Measurements from ENCODE around the gene PPP2R5E. TPM values are rescaled to one million over a fixed set of nuclear protein-coding genes. Genes with fewer than 3 reads are reported as not detected.

PPP2R5E gene
- total and polyA plus RNA-seq, 10 of the 15 experiments (the other 5 are each of a cell fraction or from before 2014, with no cell fraction given), result 11.4 to 56.2 (median 22.7) TPM

DNA sequence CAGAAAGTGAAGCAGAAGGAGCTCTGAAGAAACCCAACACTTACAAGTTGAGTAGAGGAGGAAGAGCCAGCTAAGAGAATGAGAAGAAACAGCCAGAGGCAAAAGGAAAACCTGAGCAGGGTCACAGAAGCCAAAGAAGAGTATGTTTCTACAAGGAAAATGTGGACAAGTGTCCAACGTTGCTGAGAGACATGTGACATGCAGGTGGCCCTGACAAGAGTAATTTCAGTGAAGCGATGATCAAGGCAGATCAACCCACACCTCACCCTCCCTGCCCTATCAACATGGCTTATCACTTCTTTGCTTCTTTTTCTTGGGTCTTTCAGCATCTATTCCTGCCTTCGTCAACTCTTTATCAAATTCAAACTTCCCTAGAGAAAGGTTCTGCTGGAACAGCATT, 68.3 kb downstream of the PPP2R5E start (continued):
- TF ChIP-seq, protein P1, sequence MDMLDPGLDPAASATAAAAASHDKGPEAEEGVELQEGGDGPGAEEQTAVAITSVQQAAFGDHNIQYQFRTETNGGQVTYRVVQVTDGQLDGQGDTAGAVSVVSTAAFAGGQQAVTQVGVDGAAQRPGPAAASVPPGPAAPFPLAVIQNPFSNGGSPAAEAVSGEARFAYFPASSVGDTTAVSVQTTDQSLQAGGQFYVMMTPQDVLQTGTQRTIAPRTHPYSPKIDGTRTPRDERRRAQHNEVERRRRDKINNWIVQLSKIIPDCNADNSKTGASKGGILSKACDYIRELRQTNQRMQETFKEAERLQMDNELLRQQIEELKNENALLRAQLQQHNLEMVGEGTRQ (IDR thresholded peaks at IDR 0.05; ENCODE audit: borderline replicate concordance, low read depth, low read length), result no peak
- no peak for TF ChIP-seq CREB1 (IDR thresholded peaks at IDR 0.05; ENCODE audit: low read depth)
- no peak for TF ChIP-seq RFX5 (IDR thresholded peaks at IDR 0.05; ENCODE audit: low read depth, low read length)
- TF ChIP-seq SPI1 (IDR thresholded peaks at IDR 0.05; ENCODE audit: borderline replicate concordance, insufficient read depth, low read depth, low read length), result no peak
- no peak for TF ChIP-seq ASH2L (IDR thresholded peaks at IDR 0.05; ENCODE audit: borderline replicate concordance, low read depth)
- TF ChIP-seq, protein P2, sequence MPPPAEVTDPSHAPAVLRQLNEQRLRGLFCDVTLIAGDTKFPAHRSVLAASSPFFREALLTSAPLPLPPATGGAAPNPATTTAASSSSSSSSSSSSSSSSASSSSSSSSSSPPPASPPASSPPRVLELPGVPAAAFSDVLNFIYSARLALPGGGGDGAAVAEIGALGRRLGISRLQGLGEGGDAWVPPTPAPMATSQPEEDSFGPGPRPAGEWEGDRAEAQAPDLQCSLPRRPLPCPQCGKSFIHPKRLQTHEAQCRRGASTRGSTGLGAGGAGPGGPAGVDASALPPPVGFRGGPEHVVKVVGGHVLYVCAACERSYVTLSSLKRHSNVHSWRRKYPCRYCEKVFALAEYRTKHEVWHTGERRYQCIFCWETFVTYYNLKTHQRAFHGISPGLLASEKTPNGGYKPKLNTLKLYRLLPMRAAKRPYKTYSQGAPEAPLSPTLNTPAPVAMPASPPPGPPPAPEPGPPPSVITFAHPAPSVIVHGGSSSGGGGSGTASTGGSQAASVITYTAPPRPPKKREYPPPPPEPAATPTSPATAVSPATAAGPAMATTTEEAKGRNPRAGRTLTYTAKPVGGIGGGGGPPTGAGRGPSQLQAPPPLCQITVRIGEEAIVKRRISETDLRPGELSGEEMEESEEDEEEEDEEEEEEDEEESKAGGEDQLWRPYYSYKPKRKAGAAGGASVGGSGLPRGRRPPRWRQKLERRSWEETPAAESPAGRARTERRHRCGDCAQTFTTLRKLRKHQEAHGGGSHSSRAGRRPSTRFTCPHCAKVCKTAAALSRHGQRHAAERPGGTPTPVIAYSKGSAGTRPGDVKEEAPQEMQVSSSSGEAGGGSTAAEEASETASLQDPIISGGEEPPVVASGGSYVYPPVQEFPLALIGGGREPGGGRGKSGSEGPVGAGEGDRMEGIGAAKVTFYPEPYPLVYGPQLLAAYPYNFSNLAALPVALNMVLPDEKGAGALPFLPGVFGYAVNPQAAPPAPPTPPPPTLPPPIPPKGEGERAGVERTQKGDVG (CRISPR knock-in tag; IDR thresholded peaks at IDR 0.05), result no peak

DNA sequence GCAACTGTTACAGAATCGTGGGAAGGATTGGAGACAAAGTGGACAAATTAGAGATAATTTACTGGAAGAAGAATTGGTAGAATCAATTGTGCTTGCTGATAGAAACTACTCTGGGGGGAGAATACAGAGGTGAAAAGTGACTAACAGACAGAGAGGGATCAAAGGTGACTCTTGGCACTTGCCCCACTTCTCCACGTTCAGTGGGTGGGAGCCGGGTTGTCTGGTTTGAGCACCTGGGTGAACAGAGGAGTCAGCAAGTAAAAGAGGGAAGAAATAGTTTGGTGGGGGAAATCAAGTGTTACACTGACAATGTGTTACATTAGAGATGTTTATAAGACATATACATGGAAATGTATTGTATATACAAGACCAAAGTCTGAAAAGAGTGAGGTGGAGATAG, 69.1 kb downstream of the PPP2R5E start:
- Histone ChIP-seq H4K20me1 (ENCODE audit: control insufficient read depth, insufficient read depth) (no peaks in the 10 kb centered on the region; the same call in 1 of the 2 replicates), H3K36me3 (ENCODE audit: control insufficient read depth in 2 of 2, insufficient read depth in 2 of 2, low read length in 1 of 2) (no peaks in the 10 kb centered on the region), H3K9me3 (replicated peaks; ENCODE audit: control insufficient read depth, insufficient read depth, low read length) (no peaks in the 10 kb centered on the region), H3K4me3 (no peak overlapping the region), H3K4me1 (ENCODE audit: control insufficient read depth, insufficient read depth, low read length) (peaks cover 32% of the 10 kb centered on the region), H3K4me2 (ENCODE audit: control insufficient read depth, insufficient read depth) (no peak overlapping the region), H3K9ac (ENCODE audit: control insufficient read depth, insufficient read depth, low read length) (no peak overlapping the region), H3K27me3 (replicated peaks in 1 of 2; ENCODE audit: control insufficient read depth in 2 of 2, insufficient read depth in 2 of 2, low read length in 1 of 2) (no peaks in the 10 kb centered on the region), H3K27ac (ENCODE audit: control insufficient read depth, insufficient read depth) (no peak overlapping the region), H2AFZ (ENCODE audit: control insufficient read depth, low read depth, low read length) (no peak overlapping the region), H3K79me2 (ENCODE audit: control insufficient read depth, insufficient read depth, low read length) (peaks cover 73% of the 10 kb centered on the region)
- DNase-seq (ENCODE audit: low read depth, low spot score) (no peak), FAIRE-seq (no peak), ATAC-seq (no peak)
- ChIA-PET POLR2A (interaction anchor here (0.6 to 0.7 kb wide), 2 partner anchors 183 to 206 kb away, joined by 3 to 4 read pairs; no protein-coding TSS in a partner anchor), CTCF (interaction anchor here (1.0 to 1.4 kb wide), 3 partner anchors 13 to 20 kb away, joined by 3 to 6 read pairs (median 3); no protein-coding TSS in a partner anchor), RAD21 (ENCODE audit: unreplicated experiment) (interaction anchor here (3.3 kb wide), 1 partner anchor 39 kb away, joined by 11 read pairs; no protein-coding TSS in a partner anchor), SMC1A (ENCODE audit: uncharacterized antibody, unreplicated experiment) (interaction anchor here (1.1 to 3.4 kb wide), 3 partner anchors 14 to 168 kb away, joined by 3 to 14 read pairs (median 5); no protein-coding TSS in a partner anchor)
- WGBS (ENCODE audit: insufficient coverage, insufficient replicate concordance, low lambda C conversion rate, missing lambda C conversion rate), result 99% methylated on average over 3 of the region's 3 CpGs
- intact Hi-C loops (cut with micrococcal nuclease; ENCODE audit: unreplicated experiment) (loop anchor here (5.0 kb wide), 1 partner anchor 68 kb away; the partner anchor contains the start of gene PPP2R5E), in situ Hi-C loops (cut with MboI) (no loop called here)
- no TSS peak for BruUV-seq (replicated peaks)
- TF ChIP-seq CBX3 (IDR thresholded peaks at IDR 0.05; ENCODE audit: borderline replicate concordance, low read depth) (no peak), TAF1 (IDR thresholded peaks at IDR 0.05; ENCODE audit: borderline replicate concordance, low read depth, low read length) (no peak), SMC3 (IDR thresholded peaks at IDR 0.05; ENCODE audit: borderline replicate concordance, low read length) (no peak), GABPA (IDR thresholded peaks at IDR 0.05; ENCODE audit: low read depth) (no peak), MTA2 (IDR thresholded peaks at IDR 0.05; ENCODE audit: low read depth) (no peak), RBBP5 (conservative IDR thresholded peaks at IDR 0.05) (no peak), CHD2 (IDR thresholded peaks at IDR 0.05; ENCODE audit: borderline replicate concordance, low read depth, low read length) (no peak)
- TF ChIP-seq, protein P2 (CRISPR knock-in tag; IDR thresholded peaks at IDR 0.05), result no peak

Data from GM12878 (cell line).